HG02571 (cell line): ENCODE measurements around the gene CPT1B.

ENCODE experiments used
- ATAC-seq: cut with Tn5 transposase; IDR thresholded peaks from one replicate; pipeline ENCODE4 v1.9.1; 2021; ENCODE audit warnings: mild to moderate bottlenecking, moderate library complexity; ENCODE audit not compliant: unreplicated experiment

The CPT1B gene

DNA sequence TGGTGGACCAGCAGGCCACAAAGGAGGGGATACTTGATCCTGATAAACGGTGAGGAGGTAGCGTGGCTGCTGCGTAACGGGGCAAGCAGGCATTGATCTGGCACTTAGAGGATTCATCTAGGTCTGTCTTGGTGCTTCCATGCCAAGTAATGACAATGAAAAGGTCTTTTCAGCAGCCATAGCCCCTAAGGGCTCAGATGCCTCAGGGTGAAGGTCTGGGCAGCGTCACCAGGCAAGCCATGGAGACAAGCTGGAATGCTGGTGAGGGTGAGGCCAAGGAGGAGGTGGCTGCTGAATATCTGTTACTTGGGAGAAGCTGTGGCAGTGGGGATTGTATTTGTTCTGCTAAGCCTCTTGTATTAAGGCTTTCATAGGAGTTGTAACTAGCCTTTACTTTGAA is 9.2 kb upstream of the CPT1B start:
- ATAC-seq: no peak

DNA sequence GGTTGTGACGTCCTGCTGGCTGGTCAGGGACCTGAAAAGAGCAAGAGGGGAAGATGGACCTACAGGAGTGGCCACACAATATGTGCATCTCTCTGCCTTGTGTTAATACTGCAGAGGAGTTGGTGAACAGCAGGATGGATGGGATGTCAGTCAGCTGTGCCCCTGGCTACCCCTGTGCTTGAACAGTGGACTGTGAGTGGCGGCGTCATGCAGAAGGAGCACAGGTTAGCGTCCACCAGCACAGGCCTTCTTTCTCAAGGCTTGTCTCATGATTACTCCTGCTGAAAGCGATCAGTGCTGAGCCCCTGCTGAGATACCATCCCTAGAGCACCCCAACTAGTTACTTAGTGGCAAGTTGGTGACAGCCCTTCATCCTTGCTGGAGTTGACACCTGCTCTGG is 8.2 kb upstream of the CPT1B start:
- ATAC-seq: no peak

DNA sequence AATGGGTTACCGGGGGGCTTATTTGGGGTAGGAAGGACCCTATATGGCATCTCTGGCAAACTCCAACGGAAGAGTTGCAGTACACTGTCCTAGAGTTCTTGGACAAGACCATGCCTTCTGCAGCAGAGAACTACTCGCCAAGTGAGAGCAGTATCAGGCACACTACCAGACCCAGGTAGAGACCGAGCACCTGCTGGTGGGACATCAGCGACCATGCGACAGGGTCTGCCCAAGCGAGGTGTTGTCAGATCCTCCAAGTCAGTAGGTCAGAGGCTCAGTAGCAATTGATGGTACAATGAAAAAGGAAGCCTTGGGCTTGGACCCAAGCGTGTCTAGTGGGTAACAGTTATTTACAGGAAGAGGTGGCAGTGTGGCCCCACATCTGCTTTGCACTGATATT is 7.6 kb upstream of the CPT1B start:
- ATAC-seq: no peak

DNA sequence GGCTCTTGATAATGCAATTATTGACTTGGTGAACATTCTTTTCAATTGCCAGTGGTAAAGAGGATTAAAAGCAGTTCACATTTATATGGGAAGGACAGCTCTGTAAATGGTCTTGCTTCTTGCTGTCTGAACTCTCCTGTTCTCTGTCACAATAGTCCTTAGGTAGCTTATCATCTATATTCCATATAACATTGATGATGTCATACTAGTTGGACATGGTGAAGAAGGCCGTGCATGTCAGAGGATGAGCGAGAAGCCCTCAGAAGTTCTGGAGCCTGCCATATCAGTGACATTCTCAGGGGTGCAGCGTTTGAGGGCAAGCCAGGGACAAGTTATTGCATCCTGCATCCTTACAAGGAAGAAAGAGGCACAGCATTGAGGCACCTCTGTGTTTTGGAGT is 7.0 kb upstream of the CPT1B start:
- no peak for ATAC-seq

DNA sequence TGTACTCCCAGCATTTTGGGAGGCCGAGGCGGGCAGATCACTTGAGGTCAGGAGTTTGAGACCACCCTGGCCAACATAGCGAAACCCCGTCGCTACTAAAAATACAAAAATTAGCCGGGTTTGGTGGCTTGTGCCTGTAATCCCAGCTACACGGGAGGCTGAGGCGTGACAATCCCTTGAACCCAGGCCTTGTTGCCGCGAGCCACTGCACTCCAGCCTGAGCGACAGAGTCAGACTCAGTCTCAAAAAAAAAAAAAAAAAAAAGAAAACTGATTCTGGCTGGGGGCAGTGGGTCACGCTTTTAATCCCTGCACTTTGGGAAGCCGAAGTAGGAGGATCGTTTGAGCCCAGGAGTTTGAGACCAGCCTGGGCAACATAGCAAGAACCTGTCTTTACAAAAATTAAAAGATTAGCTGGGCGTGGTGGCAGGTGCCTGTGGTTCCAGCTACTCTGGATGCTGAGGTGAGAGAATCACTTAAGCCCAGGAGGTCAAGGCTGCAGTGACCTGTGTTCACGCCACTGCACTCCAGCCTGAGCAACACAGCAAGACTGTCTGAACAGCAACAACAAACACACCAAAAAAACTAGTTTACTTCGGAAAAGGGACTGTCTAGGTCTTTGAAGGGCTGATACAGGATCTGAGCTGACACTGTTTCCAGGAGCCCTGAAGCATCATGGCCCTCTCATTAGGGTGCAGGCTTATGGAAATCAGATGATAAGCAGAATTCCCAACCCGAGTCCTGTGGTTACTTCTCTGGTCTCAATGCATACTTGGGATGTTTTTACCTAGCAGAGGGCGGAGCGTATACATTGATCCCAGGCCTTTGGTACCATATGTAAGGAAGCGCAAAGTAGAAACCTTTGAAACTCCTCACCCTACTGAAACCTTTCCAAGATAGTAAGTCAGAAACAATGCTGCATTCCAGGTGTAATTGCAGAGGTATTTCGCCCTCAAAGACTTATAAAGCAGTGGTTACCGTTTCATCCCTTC is 6.2 kb upstream of the CPT1B start:
- ATAC-seq: no peak

DNA sequence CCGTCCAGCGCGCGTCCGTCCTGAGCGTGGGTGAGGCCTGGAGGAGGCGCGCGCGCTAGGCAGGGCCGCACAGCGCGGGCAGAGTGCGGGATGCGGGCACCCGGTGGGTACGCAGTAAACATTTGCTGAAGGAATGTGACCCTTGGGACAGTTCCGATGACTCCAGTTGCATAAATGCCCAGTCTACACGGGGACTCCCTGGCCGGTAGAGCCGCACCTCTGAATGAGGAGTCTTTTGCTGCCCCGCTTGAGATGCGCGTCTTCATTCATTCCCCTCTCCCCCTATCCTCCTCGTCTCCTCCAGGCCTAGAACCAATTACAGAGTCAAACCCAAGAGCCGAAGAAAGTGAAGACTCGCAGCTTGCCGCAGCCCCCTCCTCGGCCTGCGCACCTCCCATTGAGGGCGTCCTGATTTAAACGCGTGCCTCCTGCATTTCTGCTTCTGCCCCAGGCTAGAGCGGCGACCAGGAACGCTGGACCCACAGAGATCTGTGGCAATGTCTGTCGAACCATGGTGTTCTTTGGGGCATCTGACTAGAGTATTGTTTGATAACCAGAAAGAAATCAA is 5.2 kb upstream of the CPT1B start:
- ATAC-seq: peak; percentile 17

DNA sequence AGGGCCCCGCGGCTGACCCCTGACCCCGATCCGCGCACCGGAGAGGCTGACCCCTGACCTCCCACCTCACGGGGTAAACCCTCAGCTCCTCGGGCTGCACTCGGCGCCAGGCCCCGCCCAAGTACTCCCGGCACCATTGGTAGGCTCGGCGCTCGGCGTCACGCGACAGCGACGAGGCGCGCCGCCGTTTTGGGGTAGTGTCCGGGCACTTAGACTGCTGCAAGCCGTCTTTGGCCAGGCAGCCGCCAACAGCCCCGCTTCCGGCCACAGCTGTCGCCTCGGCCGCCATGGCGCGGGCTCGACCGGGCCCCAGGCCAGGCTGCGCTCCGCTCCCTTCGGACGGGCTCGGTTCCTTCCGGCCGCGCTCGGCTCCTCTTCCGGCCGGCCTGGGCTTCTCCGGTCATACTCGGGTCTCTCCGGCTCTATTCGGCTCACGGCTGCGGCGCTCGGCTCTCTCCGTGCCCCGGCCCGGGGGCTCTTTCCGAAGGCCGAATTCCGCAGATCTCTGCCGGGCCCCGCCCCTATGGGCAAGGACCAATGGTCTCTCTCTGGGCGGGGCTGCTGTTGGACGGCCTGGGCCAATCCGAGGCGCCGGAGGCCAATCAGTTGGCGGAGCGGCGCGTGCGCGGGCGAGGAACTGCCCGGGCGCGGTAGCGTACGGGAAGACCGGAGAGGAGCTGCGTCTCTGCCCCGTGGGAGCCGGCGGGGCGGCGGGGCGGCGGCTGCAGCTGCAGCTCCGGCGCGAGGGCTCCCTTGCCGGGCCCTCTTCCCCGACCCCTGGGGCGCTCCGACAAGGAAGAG is 4.5 kb upstream of the CPT1B start, which contains the start of gene CHKB:
Gene CHKB, minus strand, starts transcription at position 357 of the 801 bp plus-strand sequence. Its CDS starts 68 bp downstream, at position 289.
- ATAC-seq: peak; percentile 87

DNA sequence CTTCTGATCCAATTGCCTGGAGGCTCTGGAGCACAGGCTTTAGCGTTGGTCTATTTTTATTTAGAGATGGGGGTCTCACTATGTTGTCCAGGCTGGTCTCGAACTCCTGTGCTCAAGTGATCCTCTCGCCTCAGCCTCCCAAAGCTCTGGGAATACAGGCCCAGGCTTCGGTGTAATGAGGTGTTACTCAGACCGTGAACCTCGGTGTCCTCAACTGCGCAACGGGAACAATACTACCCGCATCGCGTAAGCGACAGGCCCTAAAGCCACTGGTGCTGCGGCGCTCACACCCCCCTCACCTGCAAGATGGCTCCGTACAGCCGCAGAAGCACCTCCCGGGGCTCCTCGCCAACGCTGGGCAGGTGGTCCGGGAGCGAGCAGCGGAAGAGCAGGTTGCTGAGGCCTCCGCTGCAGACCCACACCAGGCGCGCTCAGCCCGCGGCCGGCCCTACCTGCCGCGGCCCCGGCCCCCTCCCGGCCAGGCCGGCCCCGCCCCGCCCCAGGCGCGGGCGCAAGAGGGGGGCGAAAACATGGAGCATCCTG is 3.8 kb upstream of the CPT1B start:
- peak; percentile 17 for ATAC-seq

DNA sequence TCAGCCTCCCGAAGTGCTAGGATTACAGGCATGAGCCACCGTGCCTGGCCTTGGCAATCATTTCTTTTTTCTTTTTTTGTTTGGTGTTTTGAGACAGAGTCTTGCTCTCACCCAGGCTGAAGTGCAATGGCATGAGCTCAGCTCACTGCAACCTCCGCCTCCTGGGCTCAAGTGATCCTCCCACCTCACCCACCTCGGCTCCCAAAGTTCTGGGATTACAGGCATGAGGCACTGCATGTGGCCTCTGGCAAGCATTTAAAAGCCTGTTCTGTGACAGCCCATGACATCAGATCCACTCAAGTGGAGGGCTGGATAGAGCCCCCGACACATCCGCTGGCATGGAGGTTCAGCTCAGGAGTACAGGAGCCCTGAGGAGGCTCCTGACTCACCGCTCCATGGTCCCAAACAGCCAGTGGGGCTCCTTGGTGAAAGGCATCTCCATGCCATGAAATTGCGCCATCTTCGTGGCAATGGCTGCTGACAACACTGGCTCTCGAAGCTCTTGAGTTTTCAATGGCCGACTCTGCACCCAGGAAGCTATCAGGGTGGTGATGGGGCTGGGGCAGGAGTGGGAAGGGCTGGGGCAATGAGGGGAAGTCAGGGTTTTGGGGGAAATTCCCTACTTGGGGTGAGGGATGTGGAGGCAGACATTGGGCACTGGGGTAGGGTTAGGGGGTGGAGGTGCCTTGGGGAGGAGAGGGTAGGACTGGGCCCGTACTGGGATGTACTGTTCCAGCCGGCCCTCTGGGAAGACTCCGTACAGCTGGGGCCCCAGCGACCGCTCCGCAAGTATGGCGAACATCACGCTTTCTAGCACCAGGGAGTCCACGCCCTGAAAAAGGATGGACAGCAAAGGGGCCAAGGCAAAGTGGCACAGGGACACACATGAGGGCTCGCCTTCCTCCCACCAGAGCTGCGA is 3.1 kb upstream of the CPT1B start:
- ATAC-seq: no peak

DNA sequence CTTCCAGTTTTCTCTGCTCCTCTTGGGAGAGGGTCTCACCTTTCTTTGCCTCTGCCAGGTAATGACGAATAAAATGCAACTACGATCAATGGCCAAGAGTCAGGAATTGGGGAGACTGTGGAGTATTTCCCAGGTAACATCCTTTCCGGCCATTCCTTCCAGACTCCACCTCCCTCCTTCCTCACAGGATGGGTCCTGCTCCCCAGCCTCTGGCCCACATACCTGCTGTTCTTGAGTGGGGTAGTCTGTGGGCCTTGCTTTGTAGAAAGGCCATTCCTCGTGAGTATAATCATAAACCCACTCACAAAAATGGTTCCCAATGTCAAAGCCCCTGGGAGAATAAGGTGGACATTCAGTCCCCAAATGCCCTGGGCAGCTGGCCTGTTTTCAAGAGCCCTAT is 1.5 kb upstream of the CPT1B start:
- ATAC-seq: no peak

DNA sequence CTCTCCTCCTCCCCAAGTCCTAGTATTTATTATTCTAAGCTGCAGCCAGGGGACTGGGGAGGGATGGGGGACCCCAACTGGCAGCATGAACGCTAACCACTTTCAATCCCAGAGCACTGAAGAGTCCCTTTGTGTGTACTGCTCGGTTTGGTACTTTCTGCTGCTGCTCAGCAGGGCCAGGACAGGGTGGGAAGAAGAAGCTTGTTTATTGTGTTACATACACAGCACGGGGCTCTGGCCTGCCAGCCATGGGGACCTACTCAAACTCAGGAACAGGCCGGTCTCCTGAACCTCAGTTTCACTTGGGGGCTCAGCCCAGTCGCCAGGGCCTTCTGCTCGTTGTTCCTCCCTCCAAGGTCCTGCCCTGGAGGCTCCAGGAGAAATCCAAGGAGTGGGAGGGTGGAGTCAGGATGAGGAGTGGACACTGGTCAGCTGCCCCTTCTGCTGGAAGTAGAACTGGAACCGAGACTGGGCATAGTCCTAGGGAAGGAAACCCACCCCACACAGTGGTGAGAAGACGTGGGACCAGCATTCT is 616 bp upstream of the CPT1B start:
- ATAC-seq: no peak

DNA sequence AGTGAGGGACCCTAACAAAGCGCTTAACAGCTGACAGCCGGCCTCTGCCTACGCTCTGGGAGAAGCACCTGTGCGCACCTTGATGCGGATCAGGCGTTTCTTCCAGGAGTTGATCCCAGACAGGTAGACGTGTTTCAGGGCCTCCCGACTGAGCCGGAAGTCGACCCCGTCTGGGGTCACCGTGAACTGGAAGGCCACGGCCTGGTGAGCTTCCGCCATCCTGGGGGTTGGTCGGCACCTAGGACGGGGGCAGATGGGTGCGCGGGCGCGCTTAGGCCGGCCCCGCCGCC is 585 bp downstream of the CPT1B start:
- ATAC-seq: no peak

DNA sequence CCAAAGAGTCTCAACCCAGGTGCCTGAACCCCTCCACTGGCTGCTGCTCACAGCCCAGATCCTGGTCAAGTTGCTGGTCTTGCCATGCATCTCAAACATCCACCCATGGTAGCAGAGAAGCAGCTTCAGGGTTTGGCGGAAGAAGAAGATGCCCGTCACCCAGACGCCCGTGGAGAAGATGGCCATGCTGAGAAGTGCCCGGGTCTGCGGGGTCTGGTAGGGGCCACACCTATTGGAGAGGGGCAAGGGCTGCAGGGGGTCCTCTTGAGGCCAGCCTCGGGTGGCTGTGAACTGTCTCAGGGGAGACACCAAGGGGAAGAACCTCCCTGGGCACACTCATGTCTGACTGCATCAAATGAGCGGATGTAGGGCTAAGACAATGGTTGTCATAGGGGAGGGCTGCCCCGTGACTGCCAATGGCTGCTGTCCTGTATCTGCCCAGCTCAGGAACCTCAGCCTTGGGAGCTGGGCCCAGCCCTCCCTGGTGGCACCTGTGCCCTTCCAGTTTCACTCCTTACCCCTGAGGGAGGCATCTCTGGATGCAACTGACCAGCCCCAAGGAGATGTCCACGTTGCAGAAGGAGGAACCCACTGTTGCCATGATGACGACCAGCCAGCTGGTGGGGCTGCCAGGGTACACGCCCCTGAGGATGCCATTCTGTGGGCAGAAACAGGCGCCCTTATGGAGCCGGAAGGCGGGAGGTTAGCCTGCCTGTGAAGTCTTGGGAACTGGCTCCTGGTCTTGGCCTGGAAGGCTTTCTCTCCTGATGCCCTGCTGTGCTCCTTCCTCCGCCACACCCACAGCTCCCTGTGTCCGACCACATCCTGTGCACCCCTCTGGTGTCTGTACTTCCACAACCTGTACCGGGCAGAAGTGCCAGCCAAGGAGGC is 1.2 kb downstream of the CPT1B start:
- no peak for ATAC-seq

DNA sequence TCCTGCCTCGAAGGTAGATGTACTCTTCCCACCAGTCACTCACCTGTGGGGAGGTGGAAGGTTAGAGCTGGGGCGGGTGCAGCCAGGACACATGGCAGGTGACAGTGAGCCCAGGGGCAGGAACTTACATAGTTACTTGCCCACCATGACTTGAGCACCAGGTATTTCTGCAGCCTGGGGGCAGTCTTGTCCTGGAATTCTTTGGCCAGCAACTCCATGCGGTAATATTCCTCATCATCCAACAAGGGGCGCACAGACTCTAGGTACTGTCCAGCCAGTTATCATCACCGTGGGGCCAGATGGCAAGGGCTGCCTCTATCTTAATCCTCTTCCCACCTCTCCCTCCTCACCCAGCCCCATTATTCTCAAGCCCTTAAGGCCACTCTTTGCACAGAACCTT is 2.2 kb downstream of the CPT1B start:
- ATAC-seq: no peak

DNA sequence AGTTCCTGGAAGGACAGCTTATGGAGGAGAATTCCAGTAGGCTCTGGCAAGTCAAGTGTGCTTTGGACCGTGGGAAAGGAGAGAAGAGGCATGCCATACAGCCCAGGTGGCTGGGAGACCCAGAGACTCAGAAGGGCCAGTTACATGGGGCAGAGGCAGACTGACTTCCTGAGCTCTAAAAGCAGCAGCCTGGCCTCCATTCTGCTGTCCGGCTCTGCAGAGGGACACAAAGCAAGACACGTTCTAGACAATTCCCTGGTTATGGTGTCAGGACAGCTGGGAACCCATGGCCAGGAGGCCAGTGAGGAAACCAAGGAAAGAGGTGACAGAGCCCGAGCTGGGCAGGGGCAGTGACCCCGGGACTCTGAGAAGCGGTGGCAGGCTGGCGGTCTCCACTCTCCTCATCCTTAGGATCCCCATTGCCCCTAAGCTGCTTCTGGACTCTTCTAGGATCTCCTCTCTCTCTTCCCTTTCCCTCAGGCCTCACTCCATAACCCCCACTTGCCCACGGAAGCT is 2.7 kb downstream of the CPT1B start:
- ATAC-seq: no peak

DNA sequence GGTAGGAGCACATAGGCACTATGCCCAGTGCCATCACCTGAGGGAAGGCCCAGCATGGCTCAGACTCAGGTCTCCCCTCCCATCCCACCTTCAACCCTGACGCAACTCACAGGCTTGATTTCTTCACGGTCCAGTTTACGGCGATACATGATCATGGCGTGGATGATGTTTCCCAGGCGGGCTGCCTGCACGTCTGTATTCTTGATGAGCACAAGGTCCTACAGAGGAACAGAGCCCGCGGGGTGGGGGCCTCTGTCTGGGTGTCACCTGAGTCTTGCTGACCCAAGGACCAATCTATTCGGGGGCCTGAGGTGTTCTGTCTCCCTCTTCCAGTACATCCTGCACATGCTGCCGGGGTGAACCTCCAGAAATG is 3.9 kb downstream of the CPT1B start:
- ATAC-seq: no peak

DNA sequence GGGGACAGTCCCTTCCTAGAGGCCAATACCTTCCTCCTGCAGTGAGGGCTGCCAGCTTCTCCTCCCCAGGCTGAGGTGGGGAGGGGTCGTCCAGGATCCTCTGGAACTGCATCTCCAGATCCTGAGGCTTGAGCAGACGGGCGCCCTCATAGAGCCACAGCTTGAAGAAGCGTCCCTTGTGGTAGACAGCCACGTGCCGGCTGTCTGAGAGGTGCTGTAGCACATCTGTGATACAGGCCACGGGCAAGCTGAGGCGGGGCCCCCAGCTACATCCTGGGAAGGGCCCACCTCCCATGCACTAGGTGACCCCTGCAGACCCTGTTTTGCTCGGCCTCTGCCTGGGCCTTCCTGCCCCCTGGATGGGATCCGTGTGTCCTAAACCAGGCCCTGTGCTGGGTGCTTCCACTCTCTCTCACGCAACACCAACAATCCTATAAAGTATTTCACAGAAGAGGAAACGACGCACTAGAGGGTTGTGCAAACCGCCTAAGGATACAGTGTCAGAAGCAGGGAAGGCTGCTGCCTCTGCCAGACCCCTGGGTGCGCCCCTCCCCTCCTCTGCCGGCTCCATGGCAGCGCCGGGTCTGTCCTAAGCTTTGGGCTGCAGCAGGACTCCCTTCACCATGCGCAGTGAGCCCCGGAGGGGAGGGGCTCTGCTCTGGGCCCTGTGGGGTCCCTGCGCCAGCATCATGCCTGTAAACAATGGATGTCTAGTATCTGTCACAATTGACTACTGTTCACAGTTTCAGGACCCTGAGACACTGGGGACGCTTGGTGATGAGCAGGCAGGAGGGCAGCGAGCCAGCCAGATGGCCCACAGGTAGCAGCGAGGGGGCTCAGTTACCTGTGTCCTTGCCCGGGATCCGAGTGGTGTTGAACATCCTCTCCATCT is 4.5 kb downstream of the CPT1B start:
- no peak for ATAC-seq

DNA sequence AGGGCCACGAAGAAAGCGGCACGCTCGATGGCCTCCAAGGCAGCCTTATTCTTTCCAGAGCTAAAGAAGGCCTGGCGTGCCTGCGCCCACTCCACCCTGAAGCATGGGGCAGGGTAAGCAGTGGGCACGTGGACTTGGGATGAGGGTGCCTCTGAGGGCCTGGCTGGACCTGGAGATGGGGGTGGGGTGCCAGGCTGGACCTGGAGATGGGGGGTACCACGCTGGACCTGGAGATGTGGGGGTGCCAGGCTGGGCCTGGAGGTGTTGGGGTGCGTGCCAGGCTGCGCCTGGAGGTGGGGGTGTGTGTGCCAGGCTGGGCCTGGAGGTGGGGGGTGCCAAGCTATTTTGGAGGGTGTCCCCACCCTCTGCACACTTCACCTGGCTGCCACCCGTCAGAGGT is 5.3 kb downstream of the CPT1B start:
- ATAC-seq: no peak
